GM19238 (cell line): ENCODE measurements around the gene TTI1.

Experiments used
- DNase-seq: peaks from one replicate; pipeline ENCODE4 v3.0.0; 2011; ENCODE audit warnings: low spot score; ENCODE audit not compliant: insufficient read length

Gene TTI1

DNA sequence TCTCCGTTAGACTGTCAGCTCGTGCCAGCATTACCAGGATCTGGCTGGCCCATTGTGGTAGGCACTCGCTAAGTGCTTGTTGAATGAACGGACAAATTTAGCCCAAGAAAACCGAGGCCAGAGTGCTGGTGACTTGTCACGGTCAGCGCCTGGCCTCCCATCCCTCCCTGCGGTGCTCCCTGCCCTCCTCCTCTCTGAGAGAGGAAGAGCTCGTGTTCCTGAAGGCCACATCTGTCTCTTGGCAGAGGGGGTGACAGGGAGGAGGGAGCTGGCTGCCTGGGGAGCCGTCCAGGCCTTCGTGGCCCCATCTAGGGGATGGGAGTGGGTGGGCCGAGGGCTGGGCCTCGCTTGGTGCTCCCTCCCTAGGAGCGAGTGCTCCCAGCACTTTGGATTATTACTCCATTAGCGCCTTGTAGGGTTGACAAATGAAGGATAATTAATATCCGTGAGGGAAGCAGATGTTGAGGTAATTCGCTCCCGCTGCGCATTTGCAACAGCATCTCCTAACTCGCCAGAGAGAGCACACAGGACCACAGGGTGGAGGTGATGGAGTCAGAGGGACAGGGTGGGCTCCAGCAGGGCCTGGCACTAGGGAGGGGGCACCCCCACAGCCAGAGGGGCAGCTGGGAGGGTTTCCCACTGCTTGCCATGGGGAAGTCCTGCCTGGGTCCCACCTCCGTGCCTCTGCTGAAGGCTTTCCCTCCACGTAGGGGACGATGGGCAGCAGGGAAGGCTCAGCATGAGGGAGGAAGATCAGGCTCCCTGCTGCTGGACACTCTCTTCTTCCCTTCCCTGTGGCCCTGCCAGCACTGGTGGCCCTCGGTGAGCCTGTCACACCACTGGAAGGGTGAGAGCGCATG is 93.3 kb downstream of the TTI1 start:
- no peak for DNase-seq

DNA sequence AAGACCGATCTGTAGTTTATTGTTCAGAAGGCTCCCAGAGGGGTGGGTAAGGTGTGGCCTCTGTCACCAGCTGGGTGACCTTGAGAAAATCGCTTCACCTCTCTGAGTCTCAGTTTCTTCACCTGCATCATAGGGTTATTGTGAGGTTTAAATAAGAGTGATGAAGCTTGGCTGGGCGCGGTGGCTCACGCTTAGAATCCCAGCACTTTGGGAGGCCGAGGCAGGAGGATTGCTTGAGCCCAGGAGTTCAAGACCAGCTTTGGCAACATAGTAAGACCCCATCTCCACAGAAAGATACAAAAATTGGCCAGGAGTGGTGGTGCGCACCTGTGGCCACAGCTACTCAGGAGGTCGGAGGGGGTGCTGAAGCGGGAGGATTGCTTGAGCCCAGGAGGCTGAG is 94.3 kb downstream of the TTI1 start:
- DNase-seq = no peak

DNA sequence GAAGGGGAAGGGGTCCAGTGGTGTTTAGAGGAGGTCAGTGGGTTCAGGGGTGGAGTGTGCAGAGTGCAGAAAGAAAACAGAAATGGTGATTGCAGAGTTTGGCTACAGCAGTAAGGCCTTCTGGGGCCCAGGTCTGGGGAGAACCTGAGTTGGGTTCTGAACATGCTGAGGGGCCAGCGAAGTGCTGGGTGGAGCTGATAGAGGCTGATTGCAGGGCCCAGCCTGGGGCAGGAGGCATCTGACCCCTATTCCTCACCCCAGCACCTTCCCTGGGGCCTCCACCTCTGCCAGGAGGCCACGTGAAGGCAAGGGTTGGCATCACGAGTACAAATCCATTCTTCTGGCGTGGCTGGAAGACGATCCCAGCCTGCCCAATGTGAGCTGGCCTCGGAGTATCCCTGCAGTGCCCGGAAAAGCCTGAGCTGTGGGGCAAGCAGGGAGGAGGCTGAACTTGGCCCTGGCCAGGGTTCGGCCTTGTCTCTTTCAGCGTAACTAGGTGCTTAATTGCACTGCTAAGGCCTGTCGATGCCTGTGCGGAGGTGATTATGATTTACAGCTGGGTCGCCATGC is 95.0 kb downstream of the TTI1 start:
- DNase-seq = no peak

DNA sequence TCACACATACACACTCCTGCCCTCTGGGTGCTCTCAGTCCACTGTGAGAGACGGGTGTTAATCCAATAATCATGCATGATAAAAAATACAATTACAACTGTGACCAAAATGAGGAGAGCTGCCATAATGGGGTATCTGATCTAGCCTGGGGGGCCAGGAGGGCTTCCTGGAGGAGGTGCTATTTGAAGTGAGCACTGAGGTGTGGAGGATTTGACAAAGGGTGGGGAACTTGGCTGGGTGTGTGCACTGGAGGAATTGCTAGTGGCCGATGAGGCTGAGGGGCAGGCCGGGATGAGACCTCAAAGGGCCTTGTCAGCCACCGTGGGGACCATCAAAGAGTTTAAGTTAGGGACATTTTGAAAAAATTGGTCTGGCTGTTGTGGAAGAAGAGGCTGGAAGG is 95.6 kb downstream of the TTI1 start:
- DNase-seq = no peak

DNA sequence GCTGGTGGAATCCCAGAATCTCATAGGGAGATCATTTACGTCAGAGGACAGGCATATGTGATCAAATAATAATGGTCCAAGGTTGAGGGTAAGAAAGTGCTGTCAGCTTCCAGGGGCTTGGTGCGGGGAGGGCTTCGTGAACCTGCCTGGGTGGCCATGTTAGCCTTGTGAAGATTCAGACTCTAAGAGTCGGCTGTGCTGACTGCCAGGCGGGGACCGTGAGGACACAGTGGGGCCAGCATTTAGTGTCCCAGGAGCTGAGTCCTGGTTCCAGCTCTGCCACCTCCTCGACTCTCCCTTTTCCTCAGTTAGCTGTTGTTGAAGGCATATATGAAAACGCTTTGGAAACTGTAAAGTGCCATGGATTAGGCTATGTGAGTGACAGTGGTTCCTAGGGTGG is 96.8 kb downstream of the TTI1 start:
- no peak for DNase-seq

DNA sequence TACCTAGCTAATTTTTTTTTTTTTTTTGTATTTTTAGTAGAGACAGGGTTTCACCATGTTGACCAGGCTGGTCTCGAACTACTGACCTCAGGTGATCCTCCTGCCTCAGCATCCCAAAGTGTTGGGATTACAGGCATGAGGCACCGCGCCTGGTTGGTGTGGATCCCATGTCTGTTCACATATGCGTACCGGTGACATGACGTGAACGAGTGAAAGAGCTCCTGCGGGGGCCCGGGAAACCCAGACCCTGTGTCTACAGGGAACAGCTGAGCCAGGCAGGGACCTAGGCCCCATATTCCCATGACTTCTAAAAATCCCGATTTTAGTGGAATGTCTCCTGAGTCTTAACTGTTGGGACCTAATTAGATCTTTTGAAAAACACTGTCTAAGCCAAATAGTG is 97.2 kb downstream of the TTI1 start:
- DNase-seq = no peak

DNA sequence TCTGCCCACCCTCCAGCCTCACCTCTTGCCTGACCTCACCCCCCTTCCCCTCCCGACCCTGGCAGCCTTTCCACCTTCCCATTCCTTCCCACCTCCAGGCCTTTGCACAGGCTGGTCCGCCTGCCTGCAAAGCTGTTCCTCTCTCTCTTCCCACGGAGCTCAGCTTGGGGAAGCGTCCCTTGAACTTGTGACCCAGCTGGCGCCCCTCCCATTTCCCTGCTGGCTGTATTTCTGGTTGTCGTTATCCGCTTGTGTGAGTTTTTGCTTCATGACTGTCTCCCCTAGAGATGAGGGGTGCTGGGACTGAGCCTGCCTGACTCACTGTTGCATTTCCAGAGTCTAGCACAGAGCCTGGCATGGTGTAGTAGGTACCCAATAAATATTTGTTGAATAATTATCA is 97.8 kb downstream of the TTI1 start:
- DNase-seq = no peak

DNA sequence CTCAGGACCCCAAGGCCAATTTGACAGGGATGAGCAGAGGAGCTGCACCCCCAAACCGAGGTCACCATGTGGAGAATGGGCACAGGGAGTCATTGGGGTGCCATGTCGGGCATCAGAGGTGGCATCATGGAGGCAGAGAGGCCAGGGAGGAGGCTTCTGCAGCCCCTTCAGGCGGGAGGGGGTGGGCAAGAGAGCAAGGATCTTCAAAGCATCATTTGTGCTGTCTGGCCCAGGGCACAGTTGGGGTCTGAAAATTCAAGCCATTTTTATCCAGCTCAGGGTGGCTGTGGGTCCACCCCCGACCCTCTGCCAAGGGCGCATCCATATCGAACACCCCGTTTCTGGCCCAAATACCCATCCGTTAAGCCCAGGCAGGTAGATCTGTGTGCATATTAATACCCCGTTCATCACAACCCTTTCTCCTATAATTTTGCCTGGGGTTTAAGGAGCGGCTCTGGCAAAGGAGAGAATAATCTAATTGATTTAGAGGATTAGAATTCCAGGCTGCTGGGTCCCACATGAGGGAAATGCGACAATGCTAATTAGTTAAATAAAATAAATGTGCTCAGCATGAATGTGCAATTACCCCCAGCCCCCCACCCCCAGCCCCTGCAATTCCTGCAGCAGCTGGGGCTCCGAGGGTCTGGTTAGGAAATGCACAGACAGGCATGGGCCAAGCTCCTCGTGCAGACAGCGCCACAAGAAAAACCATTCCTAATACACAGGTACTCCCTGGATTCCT is 98.5 kb downstream of the TTI1 start:
- no peak for DNase-seq

DNA sequence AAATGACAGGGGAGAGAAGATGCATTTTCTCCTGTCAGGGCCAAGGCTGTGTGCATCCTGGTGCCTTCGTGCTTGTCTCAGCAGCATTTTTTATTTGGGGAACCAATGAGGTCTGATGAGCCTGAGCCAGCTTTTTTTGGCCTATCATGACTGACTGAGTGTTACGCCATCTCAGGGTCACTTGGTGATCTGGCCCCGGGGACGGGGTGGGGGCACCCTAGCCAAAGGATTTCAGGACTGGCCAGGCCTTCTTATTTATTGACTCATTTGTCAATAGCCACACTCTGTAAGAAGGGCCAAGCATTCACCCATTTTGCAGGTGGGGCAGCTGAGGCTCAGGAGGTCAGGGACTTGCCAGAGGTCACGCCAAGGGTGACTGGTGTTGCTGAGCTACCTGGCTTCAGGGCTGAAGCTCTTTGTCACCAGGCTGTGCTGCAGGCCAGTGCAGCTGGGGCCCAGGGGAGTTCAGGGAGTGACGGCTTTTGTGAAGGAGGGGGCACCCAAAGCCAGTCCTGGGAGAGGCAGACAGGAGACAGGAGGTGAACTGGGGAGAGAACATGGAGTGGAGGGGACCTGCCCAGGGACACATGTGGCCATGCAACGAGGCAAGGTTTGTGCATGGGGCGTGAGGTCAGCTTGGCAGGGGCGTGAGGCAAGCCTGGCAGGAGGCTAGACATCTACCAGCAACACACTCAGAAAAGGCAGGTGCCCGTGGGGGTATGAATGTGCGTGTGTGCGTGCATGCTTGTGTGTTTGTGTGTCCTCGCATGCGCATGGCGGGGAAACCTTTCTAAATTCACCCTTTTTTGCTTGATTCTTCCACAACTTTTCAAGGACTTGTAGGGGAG is 99.2 kb downstream of the TTI1 start:
- no peak for DNase-seq
